ENCODE results near the gene WSCD1. TPM values are rescaled to one million over a fixed set of nuclear protein-coding genes. Genes with fewer than 3 reads are reported as not detected.

WSCD1 gene
- total RNA-seq, 4 donors from 2014 or later, result 1.7 to 6.8 (median 3.5) TPM

GRCh38 chr17:6082335-6082734 lies 12.2 kb downstream of the WSCD1 start:
- TF ChIP-seq EP300 (IDR thresholded peaks at IDR 0.05) (no peak), POLR2AphosphoS5 (IDR thresholded peaks at IDR 0.05) (no peak), POLR2A (IDR thresholded peaks at IDR 0.05; ENCODE audit: low read depth) (no peak)
- TF ChIP-seq, protein P1, sequence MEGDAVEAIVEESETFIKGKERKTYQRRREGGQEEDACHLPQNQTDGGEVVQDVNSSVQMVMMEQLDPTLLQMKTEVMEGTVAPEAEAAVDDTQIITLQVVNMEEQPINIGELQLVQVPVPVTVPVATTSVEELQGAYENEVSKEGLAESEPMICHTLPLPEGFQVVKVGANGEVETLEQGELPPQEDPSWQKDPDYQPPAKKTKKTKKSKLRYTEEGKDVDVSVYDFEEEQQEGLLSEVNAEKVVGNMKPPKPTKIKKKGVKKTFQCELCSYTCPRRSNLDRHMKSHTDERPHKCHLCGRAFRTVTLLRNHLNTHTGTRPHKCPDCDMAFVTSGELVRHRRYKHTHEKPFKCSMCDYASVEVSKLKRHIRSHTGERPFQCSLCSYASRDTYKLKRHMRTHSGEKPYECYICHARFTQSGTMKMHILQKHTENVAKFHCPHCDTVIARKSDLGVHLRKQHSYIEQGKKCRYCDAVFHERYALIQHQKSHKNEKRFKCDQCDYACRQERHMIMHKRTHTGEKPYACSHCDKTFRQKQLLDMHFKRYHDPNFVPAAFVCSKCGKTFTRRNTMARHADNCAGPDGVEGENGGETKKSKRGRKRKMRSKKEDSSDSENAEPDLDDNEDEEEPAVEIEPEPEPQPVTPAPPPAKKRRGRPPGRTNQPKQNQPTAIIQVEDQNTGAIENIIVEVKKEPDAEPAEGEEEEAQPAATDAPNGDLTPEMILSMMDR (IDR thresholded peaks at IDR 0.05), result no peak
- no peaks in the 10 kb centered on the region for H3K4me1 ChIP-seq
- peaks cover 0 to 6% (median 0%) of the 10 kb centered on the region in 4 donors for H3K27me3 ChIP-seq
- 71% methylated on average over 8 of the region's 8 CpGs for WGBS
- H3K9me3 ChIP-seq, result no peaks in the 10 kb centered on the region
- no peak overlapping the region for H3K4me3 ChIP-seq
- H3K27ac ChIP-seq (replicated peaks in 1 of 4), result no peak overlapping the region
- intact Hi-C loops (cut with DNase I), result no loop called here
- no peak for DNase-seq (ENCODE audit: extremely low spot score)
- peaks cover 0 to 7% (median 2%) of the 10 kb centered on the region in 4 donors for H3K36me3 ChIP-seq

DNA sequence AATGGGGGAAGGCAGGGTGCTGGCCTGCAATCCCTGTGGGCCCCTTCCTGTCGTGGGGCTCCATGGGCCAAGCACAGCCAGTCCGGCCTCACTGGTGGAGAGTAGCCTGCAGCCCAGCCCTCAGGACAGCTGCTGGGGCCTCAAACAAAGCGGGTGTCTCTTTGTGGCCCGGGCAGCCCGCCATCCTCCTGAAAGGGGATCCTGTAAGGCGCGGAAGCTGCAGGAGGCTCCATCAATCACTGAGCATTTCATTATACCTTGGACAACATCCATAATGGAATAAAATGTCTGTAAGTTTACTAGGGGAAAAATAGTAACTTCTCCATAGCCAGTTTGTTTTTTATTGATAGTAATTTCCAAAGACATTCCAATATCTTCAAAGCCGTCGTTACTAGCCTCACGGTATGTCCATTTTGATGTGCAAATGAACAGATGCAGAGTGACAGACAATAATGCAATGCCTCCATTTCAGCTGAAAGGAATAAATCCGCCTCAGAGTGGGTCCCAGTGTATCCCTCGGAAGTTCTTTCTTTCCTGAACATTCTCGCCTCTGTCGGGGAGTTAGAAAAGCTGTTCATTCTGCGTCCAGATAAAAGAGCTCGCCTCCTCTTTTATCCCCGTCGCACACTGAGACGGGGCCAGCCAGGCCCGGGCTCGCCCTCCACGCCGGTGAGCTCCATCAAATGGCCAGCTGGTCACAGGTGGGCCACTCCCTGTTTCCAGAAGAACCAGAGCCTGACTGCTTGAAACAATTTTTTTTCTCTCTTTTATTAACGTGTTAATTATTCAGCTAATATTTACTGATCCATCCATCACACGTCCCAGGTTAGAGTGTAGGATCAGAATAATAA lies 14.4 kb downstream of the WSCD1 start:
- WGBS, result 63% methylated on average over 25 of the region's 25 CpGs
- Histone ChIP-seq H3K27ac (replicated peaks in 1 of 4) (no peak overlapping the region), H3K4me1 (no peaks in the 10 kb centered on the region), H3K9me3 (no peaks in the 10 kb centered on the region), H3K4me3 (no peak overlapping the region), H3K27me3 (peaks cover 0 to 6% (median 0%) of the 10 kb centered on the region in 4 donors), H3K36me3 (peaks cover 0 to 7% (median 2%) of the 10 kb centered on the region in 4 donors)
- no peak for TF ChIP-seq EP300 (IDR thresholded peaks at IDR 0.05)
- no peak for TF ChIP-seq POLR2AphosphoS5 (IDR thresholded peaks at IDR 0.05)
- no peak for TF ChIP-seq POLR2A (IDR thresholded peaks at IDR 0.05; ENCODE audit: low read depth)
- TF ChIP-seq, protein P1 (IDR thresholded peaks at IDR 0.05), result no peak
- intact Hi-C loops (cut with DNase I), result no loop called here
- no peak for DNase-seq (ENCODE audit: extremely low spot score)

DNA sequence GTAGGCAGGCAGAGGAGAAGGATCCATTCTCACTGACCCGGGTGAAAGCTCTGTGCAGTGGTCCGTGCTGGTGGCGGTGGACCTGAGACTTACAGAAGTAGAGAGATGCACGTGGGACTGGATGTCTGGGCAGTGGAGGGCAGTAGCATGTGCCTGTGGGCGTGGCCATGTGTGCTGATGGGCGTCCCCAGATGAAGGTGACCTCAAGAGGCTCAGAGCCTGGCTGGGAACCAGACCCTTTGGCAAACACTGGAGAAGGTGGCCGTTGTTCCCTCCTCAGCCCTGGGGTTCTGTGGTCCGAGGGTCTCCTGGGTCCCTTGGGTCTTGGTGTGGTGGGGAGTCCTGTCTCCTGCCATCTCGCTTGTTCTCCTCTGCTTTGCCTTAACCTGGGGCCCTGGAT lies 15.6 kb downstream of the WSCD1 start:
- no peak for DNase-seq (ENCODE audit: extremely low spot score)
- Histone ChIP-seq H3K4me1 (no peaks in the 10 kb centered on the region), H3K4me3 (no peak overlapping the region), H3K27ac (replicated peaks in 1 of 4) (no peak overlapping the region), H3K9me3 (no peaks in the 10 kb centered on the region), H3K36me3 (peaks cover 0 to 8% (median under 1%) of the 10 kb centered on the region in 4 donors), H3K27me3 (no peaks in the 10 kb centered on the region)
- 85% methylated on average over 6 of the region's 9 CpGs for WGBS
- intact Hi-C loops (cut with DNase I), result no loop called here
- no peak for TF ChIP-seq POLR2AphosphoS5 (IDR thresholded peaks at IDR 0.05)
- no peak for TF ChIP-seq POLR2A (IDR thresholded peaks at IDR 0.05; ENCODE audit: low read depth)
- TF ChIP-seq, protein P1 (IDR thresholded peaks at IDR 0.05), result no peak
- no peak for TF ChIP-seq EP300 (IDR thresholded peaks at IDR 0.05)

GRCh38 chr17:6086603-6087400 lies 16.6 kb downstream of the WSCD1 start:
- no peak for TF ChIP-seq EP300 (IDR thresholded peaks at IDR 0.05)
- TF ChIP-seq POLR2A (IDR thresholded peaks at IDR 0.05; ENCODE audit: low read depth), result no peak
- TF ChIP-seq, protein P1 (IDR thresholded peaks at IDR 0.05), result no peak
- no peak for TF ChIP-seq POLR2AphosphoS5 (IDR thresholded peaks at IDR 0.05)
- Histone ChIP-seq H3K27ac (replicated peaks in 1 of 4) (no peak overlapping the region), H3K36me3 (peaks cover 0 to 5% (median 0%) of the 10 kb centered on the region in 4 donors), H3K4me1 (no peaks in the 10 kb centered on the region), H3K4me3 (no peak overlapping the region), H3K9me3 (no peaks in the 10 kb centered on the region), H3K27me3 (no peaks in the 10 kb centered on the region)
- DNase-seq (ENCODE audit: extremely low spot score), result no peak
- intact Hi-C loops (cut with DNase I), result no loop called here
- WGBS, result 91% methylated on average over 28 of the region's 28 CpGs
